Uterus (tissue), 4 donors: ENCODE data around the gene RHOC. TPM values are rescaled to one million over a fixed set of nuclear protein-coding genes. Genes with fewer than 3 reads are reported as not detected.

ENCODE experiments used
- DNase-seq, 2 donors: peaks; one replicate each; pipeline ENCODE4 v3.0.0-alpha.2; 2019 to 2020
- H3K27ac ChIP-seq, 2 donors: fragments of 200-600 bp; sonication (generic); 1 replicate in 1 of 2; 2 replicates in 1 of 2; pipeline ENCODE4 v1.5.1; 2016 to 2018
- H3K27me3 ChIP-seq, 2 donors: fragments of 200-600 bp; sonication (generic); one replicate each; pipeline ENCODE4 v1.5.1; 2018 to 2019; ENCODE audit warnings: control low read depth in 1 of 2
- H3K36me3 ChIP-seq, 2 donors: fragments of 200-600 bp; sonication (generic); one replicate each; pipeline ENCODE4 v1.5.1; 2019; ENCODE audit warnings: control low read depth in 1 of 2
- H3K4me1 ChIP-seq, 2 donors: fragments of 200-600 bp; sonication (generic); one replicate each; pipeline ENCODE4 v1.5.1; 2018 to 2019; ENCODE audit warnings: control low read depth in 1 of 2
- H3K4me3 ChIP-seq, 2 donors: fragments of 200-600 bp; sonication (generic); 1 replicate in 1 of 2; 2 replicates in 1 of 2; pipeline ENCODE4 v1.5.1; 2018 to 2019; ENCODE audit warnings: mild to moderate bottlenecking in 1 of 2
- H3K9me3 ChIP-seq, 2 donors: fragments of 200-600 bp; sonication (generic); one replicate each; pipeline ENCODE4 v1.5.1; 2019; ENCODE audit warnings: control low read depth in 1 of 2
- POLR2A ChIP-seq, 2 donors: fragments of 450-650 bp; IDR thresholded peaks; one replicate each; pipeline ENCODE4 v1.6.1; 2016; ENCODE audit warnings: antibody characterized with exemption in 2 of 2, mild to moderate bottlenecking in 1 of 2, moderate library complexity in 1 of 2
- intact Hi-C: fragments of 100-400 bp; cut with DNase I; formaldehyde crosslinking; loops from one replicate; pipeline ENCODE4 v1.15.1; 2023; ENCODE audit warnings: low total_unique reads
- total RNA-seq, 4 donors: library from RNA; depleted of rRNA in 3 of 4; stranded (reverse); fragments of >200 nt in 3 of 4; gene quantifications; one replicate each; pipeline versions ENCODE4 v1.1.0 to v1.2.4, GENCODE V29; 2014 to 2023
- TF ChIP-seq, protein P1 (sequence below), 4 experiments: fragments of 200-600 bp in 2 of 4; fragments of 450-650 bp in 2 of 4; sonication (generic) in 2 of 4; IDR thresholded peaks; one replicate each; pipeline ENCODE4 v1.5.1; 2016 to 2019; ENCODE audit warnings: antibody characterized with exemption in 4 of 4, mild to moderate bottlenecking in 2 of 4, moderate library complexity in 1 of 4
- donor health status: DM: yes; HTN: yes; CAD: no.

RHOC gene
- total RNA-seq, 4 donors from 2014 or later = 176 to 314 (median 279) TPM

- DNase-seq = no peak
- no peak for TF ChIP-seq POLR2A (IDR thresholded peaks at IDR 0.05)
- TF ChIP-seq, protein P1, sequence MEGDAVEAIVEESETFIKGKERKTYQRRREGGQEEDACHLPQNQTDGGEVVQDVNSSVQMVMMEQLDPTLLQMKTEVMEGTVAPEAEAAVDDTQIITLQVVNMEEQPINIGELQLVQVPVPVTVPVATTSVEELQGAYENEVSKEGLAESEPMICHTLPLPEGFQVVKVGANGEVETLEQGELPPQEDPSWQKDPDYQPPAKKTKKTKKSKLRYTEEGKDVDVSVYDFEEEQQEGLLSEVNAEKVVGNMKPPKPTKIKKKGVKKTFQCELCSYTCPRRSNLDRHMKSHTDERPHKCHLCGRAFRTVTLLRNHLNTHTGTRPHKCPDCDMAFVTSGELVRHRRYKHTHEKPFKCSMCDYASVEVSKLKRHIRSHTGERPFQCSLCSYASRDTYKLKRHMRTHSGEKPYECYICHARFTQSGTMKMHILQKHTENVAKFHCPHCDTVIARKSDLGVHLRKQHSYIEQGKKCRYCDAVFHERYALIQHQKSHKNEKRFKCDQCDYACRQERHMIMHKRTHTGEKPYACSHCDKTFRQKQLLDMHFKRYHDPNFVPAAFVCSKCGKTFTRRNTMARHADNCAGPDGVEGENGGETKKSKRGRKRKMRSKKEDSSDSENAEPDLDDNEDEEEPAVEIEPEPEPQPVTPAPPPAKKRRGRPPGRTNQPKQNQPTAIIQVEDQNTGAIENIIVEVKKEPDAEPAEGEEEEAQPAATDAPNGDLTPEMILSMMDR (IDR thresholded peaks at IDR 0.05) = peak in 3 of 4 experiments; percentile 40 to 60 (median 42)
- intact Hi-C loops = no loop called here
- Histone ChIP-seq H3K4me1 (peaks cover 0 to 4% of the 10 kb centered on the region in 2 donors), H3K9me3 (no peaks in the 10 kb centered on the region), H3K27ac (peak overlapping the region; percentile 94 to 96), H3K4me3 (peak overlapping the region; percentile 66 to 82), H3K27me3 (no peaks in the 10 kb centered on the region), H3K36me3 (no peaks in the 10 kb centered on the region)
Measured at GRCh38 chr1:112673592-112674439, 33.1 kb downstream of the RHOC start.

GRCh38 chr1:112672842-112673241, 34.1 kb downstream of the RHOC start:
- peaks cover 0 to 4% of the 10 kb centered on the region in 2 donors for H3K4me1 ChIP-seq
- TF ChIP-seq POLR2A (IDR thresholded peaks at IDR 0.05) = no peak
- TF ChIP-seq, protein P1 (IDR thresholded peaks at IDR 0.05) = no peak
- H3K9me3 ChIP-seq = no peaks in the 10 kb centered on the region
- H3K36me3 ChIP-seq = no peaks in the 10 kb centered on the region
- H3K27me3 ChIP-seq = no peaks in the 10 kb centered on the region
- intact Hi-C loops = no loop called here
- H3K27ac ChIP-seq = peak overlapping the region; percentile 94 to 96
- no peak for DNase-seq
- H3K4me3 ChIP-seq = no peak overlapping the region

GRCh38 chr1:112672009-112672408, 34.9 kb downstream of the RHOC start:
- DNase-seq = no peak
- no peaks in the 10 kb centered on the region for H3K36me3 ChIP-seq
- no peak overlapping the region for H3K4me3 ChIP-seq
- TF ChIP-seq POLR2A (IDR thresholded peaks at IDR 0.05) = no peak
- TF ChIP-seq, protein P1 (IDR thresholded peaks at IDR 0.05) = no peak
- peaks cover 0 to 4% of the 10 kb centered on the region in 2 donors for H3K4me1 ChIP-seq
- H3K9me3 ChIP-seq = no peaks in the 10 kb centered on the region
- H3K27ac ChIP-seq = peak overlapping the region in 1 of 2 donors; percentile 94
- intact Hi-C loops = no loop called here
- H3K27me3 ChIP-seq = no peaks in the 10 kb centered on the region

- TF ChIP-seq, protein P1 (IDR thresholded peaks at IDR 0.05) = no peak
- no peak for TF ChIP-seq POLR2A (IDR thresholded peaks at IDR 0.05)
- no peak for DNase-seq
- intact Hi-C loops = no loop called here
- Histone ChIP-seq H3K36me3 (no peaks in the 10 kb centered on the region), H3K9me3 (no peaks in the 10 kb centered on the region), H3K27me3 (no peaks in the 10 kb centered on the region), H3K4me3 (no peak overlapping the region), H3K4me1 (no peaks in the 10 kb centered on the region), H3K27ac (no peak overlapping the region)
Measured at GRCh38 chr1:112666946-112667345, 40.0 kb downstream of the RHOC start.

DNA sequence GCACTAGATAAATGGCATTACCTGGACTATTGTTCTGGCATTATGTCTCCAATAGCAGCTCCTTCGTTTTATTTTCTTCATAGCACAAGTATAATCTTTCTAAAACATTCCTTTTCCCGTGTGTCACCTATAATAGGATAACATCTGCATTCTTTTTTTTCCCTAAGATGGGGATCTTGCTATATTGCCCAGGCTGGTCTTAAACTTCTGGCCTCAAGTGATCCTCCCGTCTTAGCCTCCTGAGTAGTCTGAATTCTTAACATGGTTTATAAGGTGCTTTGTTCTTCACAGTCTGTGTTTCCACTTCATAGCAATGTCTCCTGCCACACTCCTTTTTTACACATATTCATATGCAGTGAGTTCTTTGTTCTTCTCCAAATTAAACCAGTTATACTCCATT, 41.1 kb downstream of the RHOC start:
- Histone ChIP-seq H3K9me3 (no peaks in the 10 kb centered on the region), H3K27me3 (no peaks in the 10 kb centered on the region), H3K36me3 (no peaks in the 10 kb centered on the region), H3K27ac (no peak overlapping the region), H3K4me1 (no peaks in the 10 kb centered on the region), H3K4me3 (no peak overlapping the region)
- intact Hi-C loops = no loop called here
- no peak for DNase-seq
- TF ChIP-seq, protein P1 (IDR thresholded peaks at IDR 0.05) = no peak
